Liver (tissue), 9 donors: Measurements from ENCODE around the gene CHTF18. TPM values are rescaled to one million over a fixed set of nuclear protein-coding genes. Genes with fewer than 3 reads are reported as not detected.

Experiments used
- DNase-seq: peaks from one replicate; pipeline ENCODE4 v3.0.0-alpha.2; 2017; ENCODE audit warnings: low spot score
- H3K27ac ChIP-seq, 2 donors: one replicate each; pipeline ENCODE4 v1.7.0; 2013; ENCODE audit warnings: inconsistent platforms in 2 of 2, low read length in 2 of 2, control low read depth in 1 of 2, low read depth in 1 of 2, mild to moderate bottlenecking in 1 of 2
- H3K27me3 ChIP-seq, 4 donors: one replicate each; pipeline versions ENCODE4 v1.6.1 to v1.7.0; 2013; ENCODE audit warnings: low read length in 3 of 4, inconsistent platforms in 1 of 4, mild to moderate bottlenecking in 1 of 4, moderate library complexity in 1 of 4; ENCODE audit not compliant: control insufficient read depth in 4 of 4, insufficient read depth in 4 of 4
- H3K36me3 ChIP-seq, 4 donors: one replicate each; pipeline versions ENCODE4 v1.6.1 to v1.7.0; 2013; ENCODE audit warnings: low read length in 3 of 4, mild to moderate bottlenecking in 3 of 4, low read depth in 1 of 4, moderate library complexity in 1 of 4; ENCODE audit not compliant: control insufficient read depth in 4 of 4, insufficient read depth in 3 of 4
- H3K4me1 ChIP-seq, 4 donors: one replicate each; pipeline versions ENCODE4 v1.6.1 to v1.7.0; 2013; ENCODE audit warnings: low read length in 3 of 4, mild to moderate bottlenecking in 3 of 4, moderate library complexity in 1 of 4; ENCODE audit not compliant: control insufficient read depth in 4 of 4, insufficient read depth in 4 of 4
- H3K4me3 ChIP-seq, 3 donors: one replicate each; pipeline versions ENCODE4 v1.6.1 to v1.7.0; 2013; ENCODE audit warnings: low read length in 3 of 3, control low read depth in 1 of 3, low read depth in 1 of 3, mild to moderate bottlenecking in 1 of 3
- H3K9ac ChIP-seq, 2 donors: one replicate each; pipeline ENCODE4 v1.7.0; 2013; ENCODE audit warnings: low read length in 2 of 2, mild to moderate bottlenecking in 2 of 2, moderate library complexity in 2 of 2, control low read depth in 1 of 2, low read depth in 1 of 2
- H3K9me3 ChIP-seq, 4 donors: one replicate each; pipeline versions ENCODE4 v1.6.1 to v1.7.0; 2013; ENCODE audit warnings: low read length in 3 of 4; ENCODE audit not compliant: control insufficient read depth in 4 of 4
- EGR1 ChIP-seq, 2 donors: IDR thresholded peaks; 2 replicates each; pipeline ENCODE4 v1.6.1; 2016 to 2018; ENCODE audit warnings: antibody characterized with exemption in 2 of 2, low read depth in 2 of 2
- GABPA ChIP-seq, 2 donors: IDR thresholded peaks in 1 of 2; conservative IDR thresholded peaks in 1 of 2; 2 replicates each; pipeline ENCODE4 v1.6.1; 2016; ENCODE audit warnings: antibody characterized with exemption in 2 of 2, mild to moderate bottlenecking in 1 of 2, moderate library complexity in 1 of 2
- NR2F2 ChIP-seq: IDR thresholded peaks from 2 replicates; pipeline ENCODE4 v1.6.1; 2016; ENCODE audit warnings: antibody characterized with exemption
- SP1 ChIP-seq: IDR thresholded peaks from 2 replicates; pipeline ENCODE4 v1.6.1; 2018; ENCODE audit warnings: antibody characterized with exemption, mild to moderate bottlenecking
- YY1 ChIP-seq: IDR thresholded peaks from 2 replicates; pipeline ENCODE4 v1.6.1; 2016; ENCODE audit warnings: antibody characterized with exemption, mild to moderate bottlenecking
- WGBS: extraction: QIAGEN DNeasy Blood & Tissue Kit; methylation state at CpG from one replicate; pipeline ENCODE4 v1.1.7; 2013; 5-methylcytosine and 5-hydroxymethylcytosine counted together
- polyA plus RNA-seq, 2 donors: library from polyadenylated mRNA; stranded (reverse) in 1 of 2; unstranded in 1 of 2; fragments of 200-250 nt in 1 of 2; fragments of >200 nt in 1 of 2; fragmentation: Nextera tagmentation in 1 of 2; extraction: Ambion mirVana in 1 of 2; gene quantifications; one replicate each; pipeline versions ENCODE4 v1.2.1 to v1.2.3, GENCODE V29; 2013 to 2015
- total RNA-seq, 2 donors: library from RNA; depleted of rRNA; stranded (reverse); fragments of >200 nt; gene quantifications; one replicate each; pipeline ENCODE4 v1.2.3, GENCODE V29; 2014
- TF ChIP-seq, protein P1 (sequence below): IDR thresholded peaks from 2 replicates; pipeline ENCODE4 v1.6.1; 2016; ENCODE audit warnings: antibody characterized with exemption, mild to moderate bottlenecking
- TF ChIP-seq, protein P2 (sequence below): IDR thresholded peaks from 2 replicates; pipeline ENCODE4 v1.6.1; 2016; ENCODE audit warnings: antibody characterized with exemption
- TF ChIP-seq, protein P3 (sequence below): IDR thresholded peaks from 2 replicates; pipeline ENCODE4 v1.6.1; 2016; ENCODE audit warnings: antibody characterized with exemption
- donor health status: healthy.
- donor health status: healthy.
- donor health status: healthy.
- donor health status: healthy.
- donor health status: healthy.

The CHTF18 gene
- total and polyA plus RNA-seq, 4 donors: 1.7 to 15.6 (median 3.9) TPM

DNA sequence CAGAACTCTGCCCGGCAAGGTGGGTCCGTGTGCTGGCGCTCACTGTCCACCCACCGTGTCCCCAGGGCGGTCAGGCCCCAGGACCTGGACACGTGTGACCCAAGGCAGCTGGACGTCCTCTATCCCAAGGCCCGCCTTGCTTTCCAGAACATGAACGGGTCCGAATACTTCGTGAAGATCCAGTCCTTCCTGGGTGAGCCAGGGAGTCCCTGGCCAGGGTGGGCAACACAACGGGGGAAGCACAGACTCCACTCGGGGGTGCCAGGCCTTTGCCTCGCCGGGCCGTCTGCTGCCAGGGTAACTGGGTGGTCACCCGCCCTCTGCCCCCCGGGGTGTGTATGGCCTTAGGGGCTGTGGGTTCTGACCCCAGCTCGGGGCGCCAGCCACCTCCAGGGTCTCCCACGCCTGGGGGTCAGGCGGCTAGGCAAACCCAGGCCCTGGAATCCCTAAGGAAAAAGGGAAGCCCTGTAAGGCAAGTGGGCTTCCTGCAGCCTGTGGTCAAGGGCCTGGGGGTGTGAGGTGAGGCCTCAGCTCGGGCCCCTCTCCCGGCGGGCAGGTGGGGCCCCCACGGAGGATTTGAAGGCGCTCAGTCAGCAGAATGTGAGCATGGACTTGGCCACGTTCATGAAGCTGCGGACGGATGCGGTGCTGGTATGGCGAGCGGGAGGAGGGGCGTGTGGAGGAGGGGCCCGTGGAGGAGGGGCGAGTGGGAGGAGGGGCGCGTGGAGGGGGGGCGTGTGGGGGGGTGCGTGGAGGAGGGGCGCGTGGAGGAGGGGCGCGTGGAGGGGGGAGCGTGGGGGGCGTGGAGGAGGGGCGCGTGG is 21.4 kb upstream of the CHTF18 start:
- H3K4me3 ChIP-seq: no peak overlapping the region
- no peak overlapping the region for H3K9ac ChIP-seq
- no peak overlapping the region for H3K27ac ChIP-seq
- no peak for DNase-seq
- TF ChIP-seq, protein P1, sequence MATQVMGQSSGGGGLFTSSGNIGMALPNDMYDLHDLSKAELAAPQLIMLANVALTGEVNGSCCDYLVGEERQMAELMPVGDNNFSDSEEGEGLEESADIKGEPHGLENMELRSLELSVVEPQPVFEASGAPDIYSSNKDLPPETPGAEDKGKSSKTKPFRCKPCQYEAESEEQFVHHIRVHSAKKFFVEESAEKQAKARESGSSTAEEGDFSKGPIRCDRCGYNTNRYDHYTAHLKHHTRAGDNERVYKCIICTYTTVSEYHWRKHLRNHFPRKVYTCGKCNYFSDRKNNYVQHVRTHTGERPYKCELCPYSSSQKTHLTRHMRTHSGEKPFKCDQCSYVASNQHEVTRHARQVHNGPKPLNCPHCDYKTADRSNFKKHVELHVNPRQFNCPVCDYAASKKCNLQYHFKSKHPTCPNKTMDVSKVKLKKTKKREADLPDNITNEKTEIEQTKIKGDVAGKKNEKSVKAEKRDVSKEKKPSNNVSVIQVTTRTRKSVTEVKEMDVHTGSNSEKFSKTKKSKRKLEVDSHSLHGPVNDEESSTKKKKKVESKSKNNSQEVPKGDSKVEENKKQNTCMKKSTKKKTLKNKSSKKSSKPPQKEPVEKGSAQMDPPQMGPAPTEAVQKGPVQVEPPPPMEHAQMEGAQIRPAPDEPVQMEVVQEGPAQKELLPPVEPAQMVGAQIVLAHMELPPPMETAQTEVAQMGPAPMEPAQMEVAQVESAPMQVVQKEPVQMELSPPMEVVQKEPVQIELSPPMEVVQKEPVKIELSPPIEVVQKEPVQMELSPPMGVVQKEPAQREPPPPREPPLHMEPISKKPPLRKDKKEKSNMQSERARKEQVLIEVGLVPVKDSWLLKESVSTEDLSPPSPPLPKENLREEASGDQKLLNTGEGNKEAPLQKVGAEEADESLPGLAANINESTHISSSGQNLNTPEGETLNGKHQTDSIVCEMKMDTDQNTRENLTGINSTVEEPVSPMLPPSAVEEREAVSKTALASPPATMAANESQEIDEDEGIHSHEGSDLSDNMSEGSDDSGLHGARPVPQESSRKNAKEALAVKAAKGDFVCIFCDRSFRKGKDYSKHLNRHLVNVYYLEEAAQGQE: no peak
- TF ChIP-seq, protein P2, sequence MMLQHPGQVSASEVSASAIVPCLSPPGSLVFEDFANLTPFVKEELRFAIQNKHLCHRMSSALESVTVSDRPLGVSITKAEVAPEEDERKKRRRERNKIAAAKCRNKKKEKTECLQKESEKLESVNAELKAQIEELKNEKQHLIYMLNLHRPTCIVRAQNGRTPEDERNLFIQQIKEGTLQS: no peak
- TF ChIP-seq, protein P3, sequence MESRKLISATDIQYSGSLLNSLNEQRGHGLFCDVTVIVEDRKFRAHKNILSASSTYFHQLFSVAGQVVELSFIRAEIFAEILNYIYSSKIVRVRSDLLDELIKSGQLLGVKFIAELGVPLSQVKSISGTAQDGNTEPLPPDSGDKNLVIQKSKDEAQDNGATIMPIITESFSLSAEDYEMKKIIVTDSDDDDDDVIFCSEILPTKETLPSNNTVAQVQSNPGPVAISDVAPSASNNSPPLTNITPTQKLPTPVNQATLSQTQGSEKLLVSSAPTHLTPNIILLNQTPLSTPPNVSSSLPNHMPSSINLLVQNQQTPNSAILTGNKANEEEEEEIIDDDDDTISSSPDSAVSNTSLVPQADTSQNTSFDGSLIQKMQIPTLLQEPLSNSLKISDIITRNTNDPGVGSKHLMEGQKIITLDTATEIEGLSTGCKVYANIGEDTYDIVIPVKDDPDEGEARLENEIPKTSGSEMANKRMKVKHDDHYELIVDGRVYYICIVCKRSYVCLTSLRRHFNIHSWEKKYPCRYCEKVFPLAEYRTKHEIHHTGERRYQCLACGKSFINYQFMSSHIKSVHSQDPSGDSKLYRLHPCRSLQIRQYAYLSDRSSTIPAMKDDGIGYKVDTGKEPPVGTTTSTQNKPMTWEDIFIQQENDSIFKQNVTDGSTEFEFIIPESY: no peak
- TF ChIP-seq NR2F2: no peak
- TF ChIP-seq EGR1 (IDR thresholded peaks at IDR 0.05; ENCODE audit: low read depth in 2 of 2): no peak
- TF ChIP-seq YY1: no peak
- TF ChIP-seq SP1: no peak
- H3K36me3 ChIP-seq: no peaks in the 10 kb centered on the region
- H3K4me1 ChIP-seq: no peaks in the 10 kb centered on the region
- peaks cover 0 to 3% (median 0%) of the 10 kb centered on the region in 4 donors for H3K27me3 ChIP-seq
- no peaks in the 10 kb centered on the region for H3K9me3 ChIP-seq
- WGBS: 82% methylated on average over 41 of the region's 48 CpGs

DNA sequence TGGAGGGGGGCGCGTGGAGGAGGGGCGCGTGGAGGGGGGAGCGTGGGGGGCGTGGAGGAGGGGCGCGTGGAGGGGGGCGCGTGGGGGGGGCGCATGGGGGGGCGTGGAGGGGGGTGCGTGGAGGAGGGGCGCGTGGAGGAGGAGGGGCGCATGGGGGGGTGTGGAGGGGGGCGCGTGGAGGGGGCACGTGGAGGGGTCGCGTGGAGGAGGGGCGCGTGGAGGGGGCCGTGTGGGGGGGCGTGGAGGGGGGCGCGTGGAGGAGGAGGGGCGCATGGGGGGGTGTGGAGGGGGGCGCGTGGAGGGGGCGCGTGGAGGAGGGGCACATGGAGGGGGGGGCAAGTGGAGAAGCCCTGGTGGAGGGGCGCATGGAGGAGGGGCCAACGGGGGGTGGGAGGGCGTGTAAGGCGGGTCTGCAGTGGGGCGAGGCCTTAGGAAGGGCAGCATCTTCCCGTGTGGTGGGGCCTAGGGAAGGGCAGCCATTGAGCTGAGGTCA is 20.6 kb upstream of the CHTF18 start:
- TF ChIP-seq GABPA (IDR thresholded peaks at IDR 0.05 in 1 of 2, conservative IDR thresholded peaks at IDR 0.05 in 1 of 2): no peak
- TF ChIP-seq, protein P1: no peak
- Histone ChIP-seq H3K36me3 (no peaks in the 10 kb centered on the region), H3K4me3 (no peak overlapping the region), H3K27ac (no peak overlapping the region), H3K9ac (no peak overlapping the region), H3K9me3 (no peaks in the 10 kb centered on the region), H3K4me1 (no peaks in the 10 kb centered on the region), H3K27me3 (peaks cover 0 to 3% (median 0%) of the 10 kb centered on the region in 4 donors)
- DNase-seq: no peak
- WGBS: 78% methylated on average over 37 of the region's 38 CpGs
